HG03280 (cell line): ENCODE results near the gene ZNF195.
"Not testable (repeated sequence)": the region's sequence is repeated elsewhere in the genome, so short reads cannot be mapped to it uniquely, and the experiment has no call there.

Experiments used
- ATAC-seq: cut with Tn5 transposase; IDR thresholded peaks from one replicate; pipeline ENCODE4 v1.9.1; 2021; ENCODE audit warnings: mild to moderate bottlenecking, moderate library complexity; ENCODE audit not compliant: unreplicated experiment

Gene ZNF195

DNA sequence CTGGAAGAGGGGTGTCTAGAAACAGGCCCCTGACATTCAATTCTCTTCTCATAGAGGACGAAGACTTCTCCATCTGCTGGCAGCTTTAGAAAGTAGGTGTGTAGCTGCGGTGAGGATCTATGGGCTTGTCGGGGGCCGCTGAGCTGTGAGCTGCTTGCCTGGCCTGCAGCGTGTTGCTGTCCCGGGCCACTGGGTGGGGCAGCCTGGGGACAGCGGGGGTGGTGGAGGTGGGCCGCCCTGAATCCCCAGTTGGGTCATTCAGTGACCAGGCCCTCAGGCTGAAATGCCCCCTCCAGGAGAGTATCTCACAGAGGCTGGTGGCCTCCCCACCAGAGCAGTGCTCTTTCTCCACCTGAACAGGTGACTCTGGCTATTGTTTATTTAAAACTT lies 23.9 kb upstream of the ZNF195 start:
- ATAC-seq, result not testable (repeated sequence)

DNA sequence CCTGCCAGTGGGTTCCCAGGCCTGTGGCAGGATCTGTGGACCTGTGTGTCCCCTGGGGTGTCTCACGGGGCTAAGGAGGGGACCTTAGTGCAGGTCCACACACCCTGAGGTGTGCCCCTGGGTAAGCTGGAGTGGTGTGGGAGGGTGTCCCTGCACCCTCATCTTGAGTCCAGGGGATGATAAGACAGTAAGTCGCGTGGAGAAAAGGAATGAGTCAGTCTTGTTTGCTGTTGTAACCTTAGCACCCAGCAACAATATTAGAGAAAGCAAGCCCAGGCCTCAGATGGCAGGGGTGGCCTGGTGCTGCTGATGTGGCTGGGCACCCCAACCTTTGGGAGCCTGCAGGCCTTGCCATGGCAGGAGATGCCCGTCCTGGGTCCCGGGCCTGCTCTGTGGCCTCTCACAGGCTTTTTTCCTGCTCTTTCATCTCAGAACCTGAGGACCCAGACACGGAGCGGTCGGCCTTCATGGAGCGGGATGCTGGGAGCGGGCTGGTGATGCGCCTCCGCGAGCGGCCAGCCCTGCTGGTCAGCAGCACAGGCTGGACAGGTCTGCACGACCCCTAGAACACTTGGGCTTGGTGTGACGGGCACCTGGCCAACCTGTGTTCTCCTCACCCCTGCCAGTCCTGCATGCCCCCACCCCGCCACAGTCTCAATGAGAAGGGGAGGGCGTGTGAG lies 23.4 kb upstream of the ZNF195 start:
- ATAC-seq, result not testable (repeated sequence)

- not testable (repeated sequence) for ATAC-seq
These were observed 22.1 kb upstream of the ZNF195 start for GRCh38 chr11:3401052-3401451.

DNA sequence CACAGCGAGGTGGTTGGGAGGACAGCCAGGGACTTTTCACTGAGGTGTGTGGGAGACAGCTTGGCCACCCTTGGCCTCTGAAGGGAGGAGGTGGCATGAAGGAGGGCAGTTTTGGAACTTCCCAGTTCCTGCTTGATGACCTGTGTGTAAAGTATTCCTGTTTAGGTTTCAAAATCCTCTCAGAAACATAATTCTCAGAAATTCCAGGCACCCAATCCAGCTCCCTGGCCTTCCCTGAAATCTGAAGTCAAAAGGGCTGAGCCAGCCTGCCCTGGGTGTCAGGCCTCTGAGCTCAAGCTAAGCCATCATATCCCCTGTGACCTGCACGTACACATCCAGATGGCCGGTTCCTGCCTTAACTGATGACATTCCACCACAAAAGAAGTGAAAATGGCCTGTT lies 19.6 kb upstream of the ZNF195 start:
- ATAC-seq, result not testable (repeated sequence)

- not testable (repeated sequence) for ATAC-seq
These were observed 19.2 kb upstream of the ZNF195 start for GRCh38 chr11:3398106-3398505.

GRCh38 chr11:3397210-3397609 lies 18.3 kb upstream of the ZNF195 start:
- not testable (repeated sequence) for ATAC-seq

GRCh38 chr11:3395468-3395867 lies 16.5 kb upstream of the ZNF195 start:
- not testable (repeated sequence) for ATAC-seq

DNA sequence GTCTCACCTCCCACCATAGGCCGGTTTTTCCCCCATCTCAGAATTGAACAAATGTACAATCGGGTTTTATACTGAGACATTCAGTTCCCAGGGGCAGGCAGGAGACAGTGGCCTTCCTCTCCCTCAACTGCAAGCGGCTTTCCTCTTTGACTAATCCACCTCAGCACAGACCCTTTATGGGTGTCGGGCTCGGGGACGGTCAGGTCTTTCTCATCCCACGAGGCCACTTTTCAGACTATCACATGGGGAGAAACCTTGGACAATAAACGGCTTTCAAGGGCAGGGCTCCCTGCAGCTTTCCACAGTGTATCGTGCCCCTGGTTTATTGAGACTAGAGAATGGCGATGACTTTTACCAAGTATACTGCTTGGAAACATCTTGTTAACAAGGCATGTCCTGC lies 16.0 kb upstream of the ZNF195 start:
- not testable (repeated sequence) for ATAC-seq

DNA sequence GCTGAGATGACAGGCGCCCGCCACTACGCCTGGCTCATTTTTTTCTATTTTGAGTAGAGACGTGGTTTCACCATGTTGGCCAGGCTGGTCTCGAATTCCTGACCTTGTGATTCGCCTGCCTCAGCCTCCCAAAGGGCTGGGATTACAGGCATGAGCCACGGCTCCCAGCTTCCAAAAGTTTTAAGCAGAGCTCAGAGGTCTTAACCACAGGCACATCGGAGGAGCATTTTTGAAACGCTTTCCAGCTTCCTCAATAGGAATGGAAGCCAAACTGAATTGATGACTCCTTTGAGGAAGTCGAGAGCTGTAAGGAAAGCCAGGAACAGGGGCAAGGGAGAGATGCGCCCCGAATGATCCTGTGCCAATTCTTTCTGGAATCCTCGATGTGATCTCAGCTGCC lies 14.5 kb upstream of the ZNF195 start:
- ATAC-seq, result not testable (repeated sequence)

DNA sequence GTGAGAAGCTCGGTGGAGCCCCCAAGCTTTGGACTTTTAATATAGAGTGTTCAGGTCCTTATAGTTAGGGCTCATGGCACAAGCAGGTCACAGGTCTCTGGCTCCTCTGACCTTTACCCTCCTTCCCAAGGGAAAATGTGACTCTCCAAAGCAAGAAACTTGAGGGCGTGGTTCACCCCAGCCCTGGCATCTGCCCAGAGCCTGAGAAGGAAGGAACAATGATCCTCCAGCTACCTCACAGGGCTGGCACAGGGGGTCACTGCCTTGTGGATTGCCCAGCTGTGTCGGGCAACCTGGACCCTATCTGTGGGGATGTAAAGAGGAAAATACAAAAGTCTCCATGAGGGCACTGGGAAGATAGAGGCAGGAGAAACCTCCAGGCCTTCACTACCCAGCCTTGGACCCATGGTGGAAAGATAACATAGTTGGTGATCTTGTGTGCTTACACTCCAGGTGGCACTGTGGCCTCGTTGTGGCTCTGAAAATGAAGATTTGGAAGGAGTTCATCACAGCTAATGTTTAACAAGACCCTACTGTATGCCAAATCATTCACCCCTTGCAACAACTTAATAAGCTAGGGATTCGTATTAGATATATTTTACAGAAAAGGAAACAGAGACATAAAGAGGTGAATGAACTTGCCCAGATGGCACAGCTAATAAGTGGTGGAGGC lies 3.8 kb upstream of the ZNF195 start:
- ATAC-seq, result no peak

DNA sequence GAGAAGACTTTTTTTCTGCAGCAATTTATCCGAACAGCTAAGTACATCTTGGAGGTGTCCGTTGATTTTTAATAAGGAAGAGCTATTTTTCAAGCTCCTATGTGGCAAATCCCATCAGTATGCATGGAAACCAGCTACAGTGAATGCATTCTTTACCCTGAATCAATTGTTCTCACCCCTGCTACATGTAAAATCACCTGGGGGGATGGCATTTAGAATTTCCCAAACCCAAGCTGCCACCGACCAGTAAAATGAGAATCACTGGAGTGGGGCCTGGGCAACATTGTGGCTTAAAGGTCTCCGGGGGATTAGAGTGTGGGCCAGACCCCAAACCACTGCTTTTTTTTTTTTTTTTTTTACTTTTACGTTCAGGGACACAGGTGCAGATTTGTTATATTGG lies 2.8 kb upstream of the ZNF195 start:
- ATAC-seq, result no peak

DNA sequence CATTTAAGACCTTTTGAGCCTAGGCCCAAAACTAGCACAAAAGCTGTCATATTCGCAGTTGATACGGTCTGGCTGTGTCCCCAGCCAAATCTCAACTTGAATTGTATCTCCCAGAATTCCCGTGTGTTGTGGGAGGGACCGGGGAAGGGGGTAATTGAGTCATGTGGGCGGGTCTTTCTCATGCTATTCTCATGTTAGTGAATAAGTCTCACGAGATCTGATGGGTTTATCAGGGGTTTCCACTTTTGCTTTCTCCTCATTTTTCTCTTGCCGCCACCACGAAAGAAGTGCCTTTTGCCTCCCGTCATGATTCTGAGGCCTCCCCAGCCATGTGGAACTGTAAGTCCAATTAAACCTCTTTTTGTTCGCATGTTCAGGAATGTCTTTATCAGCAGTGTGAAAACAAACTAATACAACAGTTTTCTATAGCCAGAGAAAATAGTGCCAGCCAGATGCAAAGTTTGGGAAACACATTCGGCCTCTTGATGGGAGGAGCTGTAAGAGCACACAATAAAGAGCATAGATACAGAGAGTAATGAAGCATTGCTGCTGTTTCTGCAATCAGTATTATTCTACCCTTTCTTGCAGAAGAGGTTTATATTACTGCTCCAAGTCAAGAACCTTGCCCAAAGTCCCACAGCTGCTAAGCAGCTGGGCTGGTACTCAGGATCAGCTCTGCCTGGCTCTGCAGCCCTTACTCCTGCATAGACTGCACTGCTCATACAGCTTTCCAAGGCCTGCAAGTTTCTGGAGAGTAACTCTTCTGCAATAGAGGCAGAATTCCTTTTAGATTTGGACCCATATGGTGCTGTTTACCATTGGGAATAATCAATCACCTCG lies 2.0 kb upstream of the ZNF195 start:
- no peak for ATAC-seq

GRCh38 chr11:3375552-3375951 lies 3.4 kb downstream of the ZNF195 start:
- ATAC-seq, result no peak

GRCh38 chr11:3370311-3370870 lies 8.6 kb downstream of the ZNF195 start:
- no peak for ATAC-seq

DNA sequence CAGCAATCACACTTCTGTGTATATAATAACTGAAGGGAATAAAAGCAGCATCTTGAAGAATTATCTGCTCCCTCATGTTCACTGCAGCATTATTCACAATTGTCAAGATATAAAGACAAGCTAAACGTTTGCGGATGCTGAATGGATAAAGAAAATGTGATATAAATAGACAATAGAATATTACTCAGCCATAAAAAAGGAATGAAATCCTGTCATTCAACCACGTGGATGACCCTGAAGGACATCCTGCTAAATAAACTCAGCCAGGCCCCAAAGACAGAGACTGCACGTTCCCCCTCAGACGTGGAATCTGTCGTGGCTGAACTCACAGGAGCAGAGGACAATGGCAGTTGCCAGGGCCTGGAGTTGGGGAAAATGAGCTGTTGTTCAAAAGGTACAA lies 9.6 kb downstream of the ZNF195 start:
- ATAC-seq, result no peak

- ATAC-seq, result no peak
These were observed 10.7 kb downstream of the ZNF195 start for GRCh38 chr11:3368199-3368598.

GRCh38 chr11:3367221-3367620 lies 11.7 kb downstream of the ZNF195 start:
- ATAC-seq, result no peak

GRCh38 chr11:3359092-3359824 lies 19.7 kb downstream of the ZNF195 start:
- ATAC-seq, result no peak

- no peak for ATAC-seq
These were observed 20.8 kb downstream of the ZNF195 start for GRCh38 chr11:3357994-3358676.

- ATAC-seq, result no peak
These were observed 21.6 kb downstream of the ZNF195 start for GRCh38 chr11:3357302-3357701.
